Prostate gland (tissue), 2 donors: ENCODE results near the gene LSM12.

Experiments
- POLR2A ChIP-seq: fragments of 450-650 bp; IDR thresholded peaks from one replicate; pipeline ENCODE4 v1.6.1; 2016; ENCODE audit warnings: antibody characterized with exemption, mild to moderate bottlenecking
- TF ChIP-seq, protein P1 (sequence below), 4 experiments: fragments of 200-600 bp in 2 of 4; fragments of 450-650 bp in 2 of 4; sonication (generic) in 2 of 4; IDR thresholded peaks; 1 replicate in 3 of 4; 2 replicates in 1 of 4; pipeline ENCODE4 v1.5.1; 2016 to 2019; ENCODE audit warnings: antibody characterized with exemption in 4 of 4, mild to moderate bottlenecking in 2 of 4, moderate library complexity in 2 of 4

DNA sequence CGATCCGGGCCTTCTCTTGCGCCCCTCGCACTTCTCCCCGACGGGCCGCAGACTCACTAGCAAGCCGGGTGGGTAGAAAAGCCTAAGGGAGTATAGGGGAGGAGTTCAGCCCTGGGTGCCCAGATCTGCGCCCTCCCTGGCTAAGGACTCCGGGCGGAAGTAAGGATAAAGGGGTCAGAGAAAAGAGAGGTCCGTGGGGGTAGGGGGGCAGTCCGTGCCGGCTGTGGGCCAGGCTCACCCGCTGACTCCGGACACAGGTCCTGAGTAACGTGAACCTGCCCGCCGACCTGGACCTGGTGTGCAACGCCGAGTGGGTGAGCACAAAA is 60.2 kb downstream of the LSM12 start:
- TF ChIP-seq POLR2A = no peak
- TF ChIP-seq, protein P1, sequence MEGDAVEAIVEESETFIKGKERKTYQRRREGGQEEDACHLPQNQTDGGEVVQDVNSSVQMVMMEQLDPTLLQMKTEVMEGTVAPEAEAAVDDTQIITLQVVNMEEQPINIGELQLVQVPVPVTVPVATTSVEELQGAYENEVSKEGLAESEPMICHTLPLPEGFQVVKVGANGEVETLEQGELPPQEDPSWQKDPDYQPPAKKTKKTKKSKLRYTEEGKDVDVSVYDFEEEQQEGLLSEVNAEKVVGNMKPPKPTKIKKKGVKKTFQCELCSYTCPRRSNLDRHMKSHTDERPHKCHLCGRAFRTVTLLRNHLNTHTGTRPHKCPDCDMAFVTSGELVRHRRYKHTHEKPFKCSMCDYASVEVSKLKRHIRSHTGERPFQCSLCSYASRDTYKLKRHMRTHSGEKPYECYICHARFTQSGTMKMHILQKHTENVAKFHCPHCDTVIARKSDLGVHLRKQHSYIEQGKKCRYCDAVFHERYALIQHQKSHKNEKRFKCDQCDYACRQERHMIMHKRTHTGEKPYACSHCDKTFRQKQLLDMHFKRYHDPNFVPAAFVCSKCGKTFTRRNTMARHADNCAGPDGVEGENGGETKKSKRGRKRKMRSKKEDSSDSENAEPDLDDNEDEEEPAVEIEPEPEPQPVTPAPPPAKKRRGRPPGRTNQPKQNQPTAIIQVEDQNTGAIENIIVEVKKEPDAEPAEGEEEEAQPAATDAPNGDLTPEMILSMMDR (IDR thresholded peaks at IDR 0.05) = no peak
